Measurements from ENCODE around the gene EFCAB11. TPM values are rescaled to one million over a fixed set of nuclear protein-coding genes. Genes with fewer than 3 reads are reported as not detected.

EFCAB11 gene
- total RNA-seq, 1 experiment from 2014 or later: 10.8 TPM

- Histone ChIP-seq H3K4me3 (ENCODE audit: insufficient read depth, low read depth, low read length) (no peak overlapping the region), H3K27me3 (ENCODE audit: control insufficient read depth, insufficient read depth, low read length) (no peaks in the 10 kb centered on the region), H3K36me3 (replicated peaks; ENCODE audit: control insufficient read depth, insufficient read depth, low read length) (no peaks in the 10 kb centered on the region)
- DNase-seq: no peak
These were observed 174.8 kb downstream of the EFCAB11 start for GRCh38 chr14:89779707-89780106.

DNA sequence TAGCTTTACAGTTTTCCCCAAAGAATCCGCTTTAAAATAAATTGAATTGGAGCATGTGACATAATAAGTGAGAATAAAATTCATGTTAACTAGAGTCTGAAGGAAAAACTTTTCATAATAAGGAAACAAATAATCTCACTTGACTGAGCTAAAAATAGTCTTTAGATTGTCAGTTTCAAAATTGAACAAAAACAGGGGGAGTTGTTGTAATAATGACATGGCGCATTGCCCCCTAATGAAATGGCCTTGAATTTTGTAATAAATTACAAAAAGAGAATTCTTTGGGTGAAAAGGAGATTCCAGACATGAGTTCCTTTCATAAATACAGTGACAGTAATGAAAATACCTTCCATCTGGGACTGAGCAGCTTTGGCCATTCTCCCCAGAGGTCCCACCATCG lies 178.6 kb downstream of the EFCAB11 start:
- DNase-seq: no peak
- no peaks in the 10 kb centered on the region for H3K27me3 ChIP-seq (ENCODE audit: control insufficient read depth, insufficient read depth, low read length)
- no peak overlapping the region for H3K4me3 ChIP-seq (ENCODE audit: insufficient read depth, low read depth, low read length)
- H3K36me3 ChIP-seq (replicated peaks; ENCODE audit: control insufficient read depth, insufficient read depth, low read length): no peaks in the 10 kb centered on the region

GRCh38 chr14:89775151-89775550 lies 179.4 kb downstream of the EFCAB11 start:
- no peak for DNase-seq
- H3K4me3 ChIP-seq (ENCODE audit: insufficient read depth, low read depth, low read length): no peak overlapping the region
- H3K27me3 ChIP-seq (ENCODE audit: control insufficient read depth, insufficient read depth, low read length): no peaks in the 10 kb centered on the region
- no peaks in the 10 kb centered on the region for H3K36me3 ChIP-seq (replicated peaks; ENCODE audit: control insufficient read depth, insufficient read depth, low read length)

GRCh38 chr14:89773644-89774316 lies 180.8 kb downstream of the EFCAB11 start:
- no peak overlapping the region for H3K4me3 ChIP-seq (ENCODE audit: insufficient read depth, low read depth, low read length)
- H3K36me3 ChIP-seq (replicated peaks; ENCODE audit: control insufficient read depth, insufficient read depth, low read length): no peaks in the 10 kb centered on the region
- DNase-seq: peak; percentile 58

GRCh38 chr14:89773151-89773550 lies 181.4 kb downstream of the EFCAB11 start:
- no peak for DNase-seq
- no peaks in the 10 kb centered on the region for H3K27me3 ChIP-seq (ENCODE audit: control insufficient read depth, insufficient read depth, low read length)
- H3K36me3 ChIP-seq (replicated peaks; ENCODE audit: control insufficient read depth, insufficient read depth, low read length): no peaks in the 10 kb centered on the region
- no peak overlapping the region for H3K4me3 ChIP-seq (ENCODE audit: insufficient read depth, low read depth, low read length)

More at GRCh38 chr14:89773644-89774316, 180.8 kb downstream of the EFCAB11 start:
- no peaks in the 10 kb centered on the region for H3K27me3 ChIP-seq (ENCODE audit: control insufficient read depth, insufficient read depth, low read length)

- H3K4me3 ChIP-seq (ENCODE audit: insufficient read depth, low read depth, low read length): no peak overlapping the region
- no peaks in the 10 kb centered on the region for H3K36me3 ChIP-seq (replicated peaks; ENCODE audit: control insufficient read depth, insufficient read depth, low read length)
- H3K27me3 ChIP-seq (ENCODE audit: control insufficient read depth, insufficient read depth, low read length): no peaks in the 10 kb centered on the region
- no peak for DNase-seq
These were observed 183.3 kb downstream of the EFCAB11 start for GRCh38 chr14:89771251-89771650.

GRCh38 chr14:89767861-89768268 lies 186.7 kb downstream of the EFCAB11 start:
- H3K36me3 ChIP-seq (replicated peaks; ENCODE audit: control insufficient read depth, insufficient read depth, low read length): no peaks in the 10 kb centered on the region

GRCh38 chr14:89767131-89767530 lies 187.4 kb downstream of the EFCAB11 start:
- H3K36me3 ChIP-seq (replicated peaks; ENCODE audit: control insufficient read depth, insufficient read depth, low read length): no peaks in the 10 kb centered on the region
- DNase-seq: no peak
- H3K27me3 ChIP-seq (ENCODE audit: control insufficient read depth, insufficient read depth, low read length): no peaks in the 10 kb centered on the region
- no peak overlapping the region for H3K4me3 ChIP-seq (ENCODE audit: insufficient read depth, low read depth, low read length)

More at GRCh38 chr14:89767861-89768268, 186.7 kb downstream of the EFCAB11 start:
- peak; percentile 36 for DNase-seq
- H3K4me3 ChIP-seq (ENCODE audit: insufficient read depth, low read depth, low read length): no peak overlapping the region
- no peaks in the 10 kb centered on the region for H3K27me3 ChIP-seq (ENCODE audit: control insufficient read depth, insufficient read depth, low read length)

GRCh38 chr14:89765346-89765745 lies 189.2 kb downstream of the EFCAB11 start:
- Histone ChIP-seq H3K27me3 (ENCODE audit: control insufficient read depth, insufficient read depth, low read length) (no peaks in the 10 kb centered on the region), H3K36me3 (replicated peaks; ENCODE audit: control insufficient read depth, insufficient read depth, low read length) (no peaks in the 10 kb centered on the region), H3K4me3 (ENCODE audit: insufficient read depth, low read depth, low read length) (no peak overlapping the region)
- no peak for DNase-seq

GRCh38 chr14:89760086-89760485 lies 194.4 kb downstream of the EFCAB11 start:
- DNase-seq: no peak
- Histone ChIP-seq H3K27me3 (ENCODE audit: control insufficient read depth, insufficient read depth, low read length) (no peaks in the 10 kb centered on the region), H3K36me3 (replicated peaks; ENCODE audit: control insufficient read depth, insufficient read depth, low read length) (no peaks in the 10 kb centered on the region), H3K4me3 (ENCODE audit: insufficient read depth, low read depth, low read length) (no peak overlapping the region)

DNA sequence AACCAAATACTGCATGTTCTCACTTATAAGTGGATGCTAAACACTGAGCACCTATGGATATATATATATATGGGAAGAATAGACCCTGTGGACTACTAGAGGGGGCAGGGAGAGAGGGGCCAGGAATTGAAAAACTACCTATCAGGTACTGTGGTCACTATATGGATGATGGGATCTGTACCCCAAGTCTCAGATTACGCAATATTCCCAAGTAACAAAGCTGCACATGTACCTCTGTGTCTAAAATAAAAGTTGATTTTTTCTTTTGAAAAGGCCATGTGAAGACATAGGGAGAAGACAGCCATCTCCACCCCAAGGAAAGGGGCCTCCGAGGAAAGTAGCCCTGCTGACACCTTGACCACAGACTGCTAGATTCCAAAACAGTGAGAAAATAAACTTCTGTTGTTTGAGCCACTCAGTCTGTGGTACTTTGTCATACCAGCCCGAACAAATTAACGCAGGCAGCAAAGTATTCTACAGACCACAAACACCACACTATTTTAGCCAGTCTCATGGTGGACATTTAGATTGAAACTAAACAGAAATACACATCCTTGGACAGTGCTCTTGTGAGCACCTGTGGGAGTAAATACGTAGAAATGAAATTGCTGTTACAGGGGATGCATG lies 197.1 kb downstream of the EFCAB11 start:
- DNase-seq: no peak
- Histone ChIP-seq H3K36me3 (replicated peaks; ENCODE audit: control insufficient read depth, insufficient read depth, low read length) (no peaks in the 10 kb centered on the region), H3K27me3 (ENCODE audit: control insufficient read depth, insufficient read depth, low read length) (no peaks in the 10 kb centered on the region), H3K4me3 (ENCODE audit: insufficient read depth, low read depth, low read length) (no peak overlapping the region)

GRCh38 chr14:89755816-89756215 lies 198.7 kb downstream of the EFCAB11 start:
- DNase-seq: no peak
- H3K27me3 ChIP-seq (ENCODE audit: control insufficient read depth, insufficient read depth, low read length): no peaks in the 10 kb centered on the region
- no peaks in the 10 kb centered on the region for H3K36me3 ChIP-seq (replicated peaks; ENCODE audit: control insufficient read depth, insufficient read depth, low read length)
- H3K4me3 ChIP-seq (ENCODE audit: insufficient read depth, low read depth, low read length): no peak overlapping the region

- Histone ChIP-seq H3K4me3 (ENCODE audit: insufficient read depth, low read depth, low read length) (no peak overlapping the region), H3K36me3 (replicated peaks; ENCODE audit: control insufficient read depth, insufficient read depth, low read length) (no peaks in the 10 kb centered on the region), H3K27me3 (ENCODE audit: control insufficient read depth, insufficient read depth, low read length) (no peaks in the 10 kb centered on the region)
- no peak for DNase-seq
These were observed 200.6 kb downstream of the EFCAB11 start for GRCh38 chr14:89753828-89754412.

DNA sequence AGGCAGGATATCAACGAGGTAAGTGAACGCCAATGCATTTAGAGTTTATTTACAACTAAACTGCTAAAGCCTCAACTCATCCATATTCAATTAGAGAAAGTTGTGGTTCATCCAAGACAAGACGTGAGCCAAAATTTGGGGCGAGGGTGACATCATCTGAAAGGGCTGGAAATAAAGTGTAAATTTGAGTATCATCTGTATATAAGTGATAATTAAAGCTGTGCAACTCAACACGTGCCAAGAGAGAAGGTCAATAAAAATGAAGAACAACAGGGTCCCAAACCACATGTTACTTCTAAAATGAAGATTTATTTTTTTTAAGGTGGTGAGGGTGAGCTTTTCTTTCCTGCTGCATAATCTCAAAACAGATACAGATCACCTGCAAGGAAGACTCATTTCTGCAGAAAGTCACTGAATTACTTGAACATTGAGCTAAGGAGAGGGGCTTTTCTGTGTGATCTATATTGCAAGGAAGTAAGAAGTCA lies 203.6 kb downstream of the EFCAB11 start:
- no peaks in the 10 kb centered on the region for H3K36me3 ChIP-seq (replicated peaks; ENCODE audit: control insufficient read depth, insufficient read depth, low read length)
- no peak overlapping the region for H3K4me3 ChIP-seq (ENCODE audit: insufficient read depth, low read depth, low read length)
- no peak for DNase-seq
- no peaks in the 10 kb centered on the region for H3K27me3 ChIP-seq (ENCODE audit: control insufficient read depth, insufficient read depth, low read length)

DNA sequence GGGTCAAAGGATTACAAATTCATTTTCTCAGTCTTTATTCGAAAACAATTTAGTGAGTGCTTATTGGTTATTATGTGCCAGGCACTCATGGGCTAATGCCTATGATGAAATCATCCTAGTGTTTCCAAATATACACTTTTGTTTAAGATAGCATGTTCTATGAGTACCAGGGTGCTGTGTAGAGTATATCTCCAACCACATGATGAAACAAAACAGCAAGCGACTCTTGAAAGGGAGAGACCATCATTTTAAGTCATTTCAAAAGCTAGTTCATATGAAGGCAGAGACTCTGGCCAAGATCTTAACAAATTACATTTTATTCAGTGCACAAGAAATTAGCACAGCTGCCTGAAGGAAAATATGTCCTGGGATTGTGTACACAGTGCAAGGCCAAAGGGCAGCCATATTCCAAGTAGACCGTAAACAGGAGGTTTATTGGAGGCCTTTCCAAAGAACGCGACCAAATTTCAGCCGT lies 204.2 kb downstream of the EFCAB11 start:
- no peak for DNase-seq
- no peak overlapping the region for H3K4me3 ChIP-seq (ENCODE audit: insufficient read depth, low read depth, low read length)
- no peaks in the 10 kb centered on the region for H3K27me3 ChIP-seq (ENCODE audit: control insufficient read depth, insufficient read depth, low read length)
- no peaks in the 10 kb centered on the region for H3K36me3 ChIP-seq (replicated peaks; ENCODE audit: control insufficient read depth, insufficient read depth, low read length)

Measured in H7 (cell line).